KBM-7 (cell line): ENCODE measurements around the gene VPS52.
"Not testable (repeated sequence)": the region's sequence is repeated elsewhere in the genome, so short reads cannot be mapped to it uniquely, and the experiment has no call there.

ENCODE experiments used
- DNase-seq: peaks from one replicate; pipeline ENCODE4 v3.0.0-alpha.2; 2015
- in situ Hi-C: fragments of 300-500 bp; cut with MboI; formaldehyde crosslinking; loops from 2 replicates; pipeline ENCODE4 v1.14.3; 2020; ENCODE audit warnings: low sequenced_read_pairs, low pct_unique_long_range_greater_than_20kb, mixed read lengths

Gene VPS52

GRCh38 chr6:33226503-33227120 lies 45.1 kb downstream of the VPS52 start:
- in situ Hi-C loops: not testable (repeated sequence)

GRCh38 chr6:33217681-33218080 lies 54.0 kb downstream of the VPS52 start:
- DNase-seq: no peak
- in situ Hi-C loops: no loop called here

More at GRCh38 chr6:33226503-33227120, 45.1 kb downstream of the VPS52 start:
- DNase-seq: not testable (repeated sequence)

GRCh38 chr6:33217246-33217645 lies 54.4 kb downstream of the VPS52 start:
- in situ Hi-C loops: no loop called here
- no peak for DNase-seq

- DNase-seq: no peak
- in situ Hi-C loops: no loop called here
Observed at GRCh38 chr6:33216117-33216649, 55.5 kb downstream of the VPS52 start.

GRCh38 chr6:33215271-33216116 lies 56.2 kb downstream of the VPS52 start:
- in situ Hi-C loops: no loop called here
- no peak for DNase-seq

GRCh38 chr6:33213989-33214335 lies 57.7 kb downstream of the VPS52 start:
- in situ Hi-C loops: no loop called here

GRCh38 chr6:33213166-33213988 lies 58.3 kb downstream of the VPS52 start:
- DNase-seq: peak; percentile 58
- in situ Hi-C loops: no loop called here

More at GRCh38 chr6:33213989-33214335, 57.7 kb downstream of the VPS52 start:
- no peak for DNase-seq

- in situ Hi-C loops: no loop called here
- no peak for DNase-seq
Observed at GRCh38 chr6:33212857-33213165, 58.9 kb downstream of the VPS52 start.

GRCh38 chr6:33211666-33212422 lies 59.8 kb downstream of the VPS52 start:
- in situ Hi-C loops: no loop called here
- DNase-seq: no peak

GRCh38 chr6:33211136-33211535 lies 60.5 kb downstream of the VPS52 start:
- in situ Hi-C loops: no loop called here
- DNase-seq: no peak

- DNase-seq: no peak
- in situ Hi-C loops: no loop called here
Observed at GRCh38 chr6:33209856-33210255, 61.8 kb downstream of the VPS52 start.

GRCh38 chr6:33208091-33208967 lies 63.3 kb downstream of the VPS52 start, which contains the start of gene RING1:
Gene RING1, plus strand, starts transcription at chr6:33208500. Its CDS starts 323 bp downstream, at chr6:33208823.
- DNase-seq: peak; percentile 72

GRCh38 chr6:33207552-33208090 lies 64.1 kb downstream of the VPS52 start:
- in situ Hi-C loops: no loop called here
- DNase-seq: no peak

More at GRCh38 chr6:33208091-33208967, 63.3 kb downstream of the VPS52 start, which contains the start of gene RING1:
- in situ Hi-C loops: no loop called here

- DNase-seq: no peak
- in situ Hi-C loops: no loop called here
Observed at GRCh38 chr6:33206864-33207551, 64.7 kb downstream of the VPS52 start.

GRCh38 chr6:33206027-33206863 lies 65.4 kb downstream of the VPS52 start:
- in situ Hi-C loops: no loop called here

More at GRCh38 chr6:33206027-33206863, 65.4 kb downstream of the VPS52 start:
- no peak for DNase-seq
